ENCODE measurements around the gene JUNB. TPM values are rescaled to one million over a fixed set of nuclear protein-coding genes. Genes with fewer than 3 reads are reported as not detected.

JUNB gene
- total RNA-seq, 1 donor = 88.1 TPM

GRCh38 chr19:12773571-12773970 is 17.7 kb upstream of the JUNB start:
- peak; percentile 48 for TF ChIP-seq CTCF (IDR thresholded peaks at IDR 0.05; ENCODE audit: insufficient read depth, low read depth, low read length)
- peak; percentile 40 for DNase-seq (ENCODE audit: low read depth)
- no peak overlapping the region for H3K4me3 ChIP-seq (ENCODE audit: low read depth, low read length)

GRCh38 chr19:12774588-12775555 is 16.4 kb upstream of the JUNB start, which contains the start of gene HOOK2:
Gene HOOK2 (minus strand): TSS chr19:12775552. CDS start chr19:12775449, 103 bp downstream.
- no peak for DNase-seq (ENCODE audit: low read depth)
- no peak for TF ChIP-seq CTCF (IDR thresholded peaks at IDR 0.05; ENCODE audit: insufficient read depth, low read depth, low read length)
- peak within 1 kb of the TSS; percentile 73 for H3K4me3 ChIP-seq (ENCODE audit: low read depth, low read length)

GRCh38 chr19:12777217-12778016 is 13.9 kb upstream of the JUNB start:
- DNase-seq (ENCODE audit: low read depth) = peak; percentile 80
- H3K4me3 ChIP-seq (ENCODE audit: low read depth, low read length) = peak overlapping the region; percentile 66
- TF ChIP-seq CTCF (IDR thresholded peaks at IDR 0.05; ENCODE audit: insufficient read depth, low read depth, low read length) = peak; percentile 93

- H3K4me3 ChIP-seq (ENCODE audit: low read depth, low read length) = peak overlapping the region; percentile 66
- TF ChIP-seq CTCF (IDR thresholded peaks at IDR 0.05; ENCODE audit: insufficient read depth, low read depth, low read length) = no peak
- DNase-seq (ENCODE audit: low read depth) = peak; percentile 88
Observed at GRCh38 chr19:12778017-12778904, 13.0 kb upstream of the JUNB start.

GRCh38 chr19:12778905-12779161 is 12.5 kb upstream of the JUNB start:
- TF ChIP-seq CTCF (IDR thresholded peaks at IDR 0.05; ENCODE audit: insufficient read depth, low read depth, low read length) = no peak
- H3K4me3 ChIP-seq (ENCODE audit: low read depth, low read length) = peak overlapping the region; percentile 66
- DNase-seq (ENCODE audit: low read depth) = no peak

All from fibroblast of villous mesenchyme (primary cell).